ENCODE results near the gene HRCT1. TPM values are rescaled to one million over a fixed set of nuclear protein-coding genes. Genes with fewer than 3 reads are reported as not detected.

Gene HRCT1
- total RNA-seq, result not detected
- total RNA-seq (2013), result not detected
- total RNA-seq, result 0 to 0.05 (median 0) reads per million in 29 experiments

- ChIA-PET CTCF (interaction anchor here in 1 of 2 donors (1.2 kb wide), 2 partner anchors 35 to 39 kb away, joined by 3 to 8 read pairs; no protein-coding TSS in a partner anchor), POLR2A (no interaction called here)
- no peaks in the 10 kb centered on the region for H3K9me3 ChIP-seq
- Mint-ChIP-seq H3K4me1 (peaks cover 54 to 70% (median 55%) of the 10 kb centered on the region in 3 donors), H3K27ac (peak within 1 kb of the TSS; percentile 39 to 58), H3K27me3 (peaks cover under 1 to 8% of the 10 kb centered on the region in 2 donors), H3K4me3 (peak within 1 kb of the TSS in 1 of 3 donors; percentile 89), H3K9me3 (no peaks in the 10 kb centered on the region), H3K36me3 (no peaks in the 10 kb centered on the region)
- no peak within 1 kb of the TSS for H3K4me3 ChIP-seq (ENCODE audit: control insufficient read depth in 1 of 2, extremely low read depth in 1 of 2, low read length in 1 of 2)
- no peak within 1 kb of the TSS for H3K27ac ChIP-seq (ENCODE audit: low read length)
- peaks cover 0 to 7% of the 10 kb centered on the region in 2 experiments for H3K27me3 ChIP-seq (replicated peaks in 1 of 2; ENCODE audit: control insufficient read depth in 2 of 2, extremely low read depth in 1 of 2, insufficient read depth in 2 of 2, low read length in 1 of 2)
- 87% methylated on average over 22 of the region's 30 CpGs for WGBS (ENCODE audit: insufficient coverage)
- H3K36me3 ChIP-seq (ENCODE audit: control insufficient read depth in 2 of 2, extremely low read depth in 1 of 2, insufficient read depth in 1 of 2, low read length in 1 of 2), result peaks cover 0 to 3% of the 10 kb centered on the region in 2 donors
- DNase-seq (no peak), ATAC-seq (replicated peaks in 1 of 4) (no peak)
- peaks cover 35 to 63% of the 10 kb centered on the region in 2 experiments for H3K4me1 ChIP-seq (ENCODE audit: control insufficient read depth in 1 of 2, extremely low read depth in 1 of 2, insufficient read depth in 2 of 2, low read length in 2 of 2)
These were observed at the start of gene HRCT1 for GRCh38 chr9:35905912-35906679. HRCT1 (plus strand) TSS chr9:35906202; CDS start chr9:35906288, 86 bp downstream.

GRCh38 chr9:35856206-35856605 lies 49.8 kb upstream of the HRCT1 start:
- no peaks in the 10 kb centered on the region for H3K36me3 Mint-ChIP-seq
- H3K27me3 Mint-ChIP-seq, result peaks cover 2 to 4% of the 10 kb centered on the region in 2 donors
- H3K4me3 Mint-ChIP-seq, result no peak overlapping the region
- H3K9me3 ChIP-seq, result no peaks in the 10 kb centered on the region
- H3K9me3 Mint-ChIP-seq, result no peaks in the 10 kb centered on the region
- H3K27me3 ChIP-seq (replicated peaks in 1 of 2; ENCODE audit: control insufficient read depth in 2 of 2, extremely low read depth in 1 of 2, insufficient read depth in 2 of 2, low read length in 1 of 2), result peaks cover 0 to 4% of the 10 kb centered on the region in 2 experiments
- no peak overlapping the region for H3K27ac ChIP-seq (ENCODE audit: low read length)
- no peaks in the 10 kb centered on the region for H3K4me1 ChIP-seq (ENCODE audit: control insufficient read depth in 1 of 2, extremely low read depth in 1 of 2, insufficient read depth in 2 of 2, low read length in 2 of 2)
- DNase-seq (no peak), ATAC-seq (replicated peaks in 1 of 4) (no peak)
- peaks cover 0 to 8% (median 4%) of the 10 kb centered on the region in 3 donors for H3K4me1 Mint-ChIP-seq
- 67% methylated on average over 3 of the region's 3 CpGs for WGBS (ENCODE audit: insufficient coverage)
- H3K36me3 ChIP-seq (ENCODE audit: control insufficient read depth in 2 of 2, extremely low read depth in 1 of 2, insufficient read depth in 1 of 2, low read length in 1 of 2), result no peaks in the 10 kb centered on the region
- ChIA-PET POLR2A (no interaction called here), CTCF (interaction anchor here in 1 of 2 donors (0.6 kb wide), 1 partner anchor 99 kb away, joined by 3 read pairs; no protein-coding TSS in a partner anchor)
- no peak overlapping the region for H3K4me3 ChIP-seq (ENCODE audit: control insufficient read depth in 1 of 2, extremely low read depth in 1 of 2, low read length in 1 of 2)
- no peak overlapping the region for H3K27ac Mint-ChIP-seq

GRCh38 chr9:35856882-35857281 lies 49.1 kb upstream of the HRCT1 start:
- H3K9me3 Mint-ChIP-seq, result no peaks in the 10 kb centered on the region
- CTCF ChIA-PET, result interaction anchor here in 1 of 2 donors (0.6 to 1.3 kb wide), 2 partner anchors 69 to 726 kb away, joined by 3 read pairs; no protein-coding TSS in a partner anchor
- no peak overlapping the region for H3K4me3 Mint-ChIP-seq
- H3K4me3 ChIP-seq (ENCODE audit: control insufficient read depth in 1 of 2, extremely low read depth in 1 of 2, low read length in 1 of 2), result no peak overlapping the region
- ATAC-seq (replicated peaks in 1 of 4), result no peak
- H3K27ac ChIP-seq (ENCODE audit: low read length), result no peak overlapping the region
- H3K4me1 ChIP-seq (ENCODE audit: control insufficient read depth in 1 of 2, extremely low read depth in 1 of 2, insufficient read depth in 2 of 2, low read length in 2 of 2), result no peaks in the 10 kb centered on the region
- no peaks in the 10 kb centered on the region for H3K9me3 ChIP-seq
- DNase-seq, result no peak
- peaks cover 0 to 9% of the 10 kb centered on the region in 2 experiments for H3K27me3 ChIP-seq (replicated peaks in 1 of 2; ENCODE audit: control insufficient read depth in 2 of 2, extremely low read depth in 1 of 2, insufficient read depth in 2 of 2, low read length in 1 of 2)
- peaks cover 8 to 11% of the 10 kb centered on the region in 2 donors for H3K27me3 Mint-ChIP-seq
- H3K36me3 Mint-ChIP-seq, result no peaks in the 10 kb centered on the region
- 68% methylated on average over 5 of the region's 5 CpGs for whole genome bisulfite sequencing (ENCODE audit: insufficient coverage)
- POLR2A ChIA-PET, result no interaction called here
- no peak overlapping the region for H3K27ac Mint-ChIP-seq
- H3K4me1 Mint-ChIP-seq, result peaks cover 0 to 8% (median 4%) of the 10 kb centered on the region in 3 donors
- H3K36me3 ChIP-seq (ENCODE audit: control insufficient read depth in 2 of 2, extremely low read depth in 1 of 2, insufficient read depth in 1 of 2, low read length in 1 of 2), result no peaks in the 10 kb centered on the region

GRCh38 chr9:35858458-35858857 lies 47.5 kb upstream of the HRCT1 start:
- H3K9me3 ChIP-seq, result no peaks in the 10 kb centered on the region
- ATAC-seq (replicated peaks in 1 of 4) (no peak), DNase-seq (no peak)
- no peaks in the 10 kb centered on the region for H3K36me3 ChIP-seq (ENCODE audit: control insufficient read depth in 2 of 2, extremely low read depth in 1 of 2, insufficient read depth in 1 of 2, low read length in 1 of 2)
- H3K27me3 ChIP-seq (replicated peaks in 1 of 2; ENCODE audit: control insufficient read depth in 2 of 2, extremely low read depth in 1 of 2, insufficient read depth in 2 of 2, low read length in 1 of 2), result peaks cover 0 to 16% of the 10 kb centered on the region in 2 experiments
- WGBS (ENCODE audit: insufficient coverage), result no CpG with 5 or more reads among the region's 5 CpGs
- H3K9me3 Mint-ChIP-seq, result no peaks in the 10 kb centered on the region
- no peaks in the 10 kb centered on the region for H3K4me1 ChIP-seq (ENCODE audit: control insufficient read depth in 1 of 2, extremely low read depth in 1 of 2, insufficient read depth in 2 of 2, low read length in 2 of 2)
- H3K4me1 Mint-ChIP-seq, result peaks cover 0 to 8% (median 4%) of the 10 kb centered on the region in 3 donors
- no peak overlapping the region for H3K4me3 ChIP-seq (ENCODE audit: control insufficient read depth in 1 of 2, extremely low read depth in 1 of 2, low read length in 1 of 2)
- H3K27ac Mint-ChIP-seq, result no peak overlapping the region
- no peak overlapping the region for H3K4me3 Mint-ChIP-seq
- ChIA-PET POLR2A (no interaction called here), CTCF (no interaction called here)
- H3K27me3 Mint-ChIP-seq, result peaks cover 17 to 23% of the 10 kb centered on the region in 2 donors
- no peak overlapping the region for H3K27ac ChIP-seq (ENCODE audit: low read length)
- H3K36me3 Mint-ChIP-seq, result no peaks in the 10 kb centered on the region

- no peak overlapping the region for H3K4me3 ChIP-seq (ENCODE audit: control insufficient read depth in 1 of 2, extremely low read depth in 1 of 2, low read length in 1 of 2)
- Mint-ChIP-seq H3K4me3 (no peak overlapping the region), H3K36me3 (no peaks in the 10 kb centered on the region), H3K27me3 (peaks cover 23 to 30% of the 10 kb centered on the region in 2 donors), H3K4me1 (peaks cover 0 to 8% (median 4%) of the 10 kb centered on the region in 3 donors), H3K27ac (no peak overlapping the region), H3K9me3 (no peaks in the 10 kb centered on the region)
- no peaks in the 10 kb centered on the region for H3K36me3 ChIP-seq (ENCODE audit: control insufficient read depth in 2 of 2, extremely low read depth in 1 of 2, insufficient read depth in 1 of 2, low read length in 1 of 2)
- H3K9me3 ChIP-seq, result no peaks in the 10 kb centered on the region
- H3K4me1 ChIP-seq (ENCODE audit: control insufficient read depth in 1 of 2, extremely low read depth in 1 of 2, insufficient read depth in 2 of 2, low read length in 2 of 2), result no peaks in the 10 kb centered on the region
- DNase-seq (peak in 6 of 35 experiments; percentile 2 to 32 (median 10)), ATAC-seq (replicated peaks in 1 of 4) (peak in 2 of 4 experiments; percentile 42 to 46)
- ChIA-PET CTCF (no interaction called here), POLR2A (no interaction called here)
- WGBS (ENCODE audit: insufficient coverage), result 61% methylated on average over 15 of the region's 16 CpGs
- no peak overlapping the region for H3K27ac ChIP-seq (ENCODE audit: low read length)
- peaks cover 0 to 21% of the 10 kb centered on the region in 2 experiments for H3K27me3 ChIP-seq (replicated peaks in 1 of 2; ENCODE audit: control insufficient read depth in 2 of 2, extremely low read depth in 1 of 2, insufficient read depth in 2 of 2, low read length in 1 of 2)
These were observed 46.6 kb upstream of the HRCT1 start for GRCh38 chr9:35859310-35859989.

GRCh38 chr9:35859990-35860339 lies 46.0 kb upstream of the HRCT1 start:
- no peaks in the 10 kb centered on the region for H3K36me3 ChIP-seq (ENCODE audit: control insufficient read depth in 2 of 2, extremely low read depth in 1 of 2, insufficient read depth in 1 of 2, low read length in 1 of 2)
- Mint-ChIP-seq H3K27me3 (peaks cover 23 to 30% of the 10 kb centered on the region in 2 donors), H3K4me1 (peaks cover 0 to 8% (median 4%) of the 10 kb centered on the region in 3 donors), H3K27ac (no peak overlapping the region), H3K9me3 (no peaks in the 10 kb centered on the region), H3K4me3 (no peak overlapping the region), H3K36me3 (no peaks in the 10 kb centered on the region)
- DNase-seq (no peak), ATAC-seq (replicated peaks in 1 of 4) (no peak)
- ChIA-PET POLR2A (no interaction called here), CTCF (interaction anchor here in 1 of 2 donors (1.5 kb wide), 1 partner anchor 22 kb away, joined by 3 read pairs; no protein-coding TSS in a partner anchor)
- no peak overlapping the region for H3K4me3 ChIP-seq (ENCODE audit: control insufficient read depth in 1 of 2, extremely low read depth in 1 of 2, low read length in 1 of 2)
- peaks cover 0 to 24% of the 10 kb centered on the region in 2 experiments for H3K27me3 ChIP-seq (replicated peaks in 1 of 2; ENCODE audit: control insufficient read depth in 2 of 2, extremely low read depth in 1 of 2, insufficient read depth in 2 of 2, low read length in 1 of 2)
- H3K4me1 ChIP-seq (ENCODE audit: control insufficient read depth in 1 of 2, extremely low read depth in 1 of 2, insufficient read depth in 2 of 2, low read length in 2 of 2), result no peaks in the 10 kb centered on the region
- no peaks in the 10 kb centered on the region for H3K9me3 ChIP-seq
- WGBS (ENCODE audit: insufficient coverage), result no CpG with 5 or more reads among the region's 3 CpGs
- no peak overlapping the region for H3K27ac ChIP-seq (ENCODE audit: low read length)

All from T-cell (primary cell).